GM18951 (cell line): Measurements from ENCODE around the gene MON2.
"Not testable (repeated sequence)": the region's sequence is repeated elsewhere in the genome, so short reads cannot be mapped to it uniquely, and the experiment has no call there.

Experiments
- POLR2A ChIP-seq: IDR thresholded peaks from 4 replicates; pipeline ENCODE4 v1.6.1; 2011; ENCODE audit warnings: mild to moderate bottlenecking; ENCODE audit not compliant: insufficient read length, insufficient read depth; ENCODE audit errors: extremely low read depth
- in situ Hi-C: fragments of 300-500 bp; cut with MboI; formaldehyde crosslinking; loops from one replicate; pipeline ENCODE4 v1.12.0; 2022; ENCODE audit warnings: low sequenced_read_pairs, mixed read lengths, inconsistent platforms; ENCODE audit not compliant: unreplicated experiment

The MON2 gene

GRCh38 chr12:62466018-62466593, 520 bp upstream of the MON2 start:
- TF ChIP-seq POLR2A = no peak
- in situ Hi-C loops = no loop called here

GRCh38 chr12:62468397-62468796, 1.8 kb downstream of the MON2 start:
- in situ Hi-C loops = no loop called here

GRCh38 chr12:62468935-62469334, 2.3 kb downstream of the MON2 start:
- no peak for TF ChIP-seq POLR2A
- in situ Hi-C loops = no loop called here

More at GRCh38 chr12:62468397-62468796, 1.8 kb downstream of the MON2 start:
- no peak for TF ChIP-seq POLR2A

GRCh38 chr12:62469704-62470103, 3.1 kb downstream of the MON2 start:
- TF ChIP-seq POLR2A = no peak
- in situ Hi-C loops = no loop called here

- no peak for TF ChIP-seq POLR2A
- in situ Hi-C loops = no loop called here
These were observed 5.1 kb downstream of the MON2 start for GRCh38 chr12:62471734-62472133.

GRCh38 chr12:62472472-62472871, 5.8 kb downstream of the MON2 start:
- no peak for TF ChIP-seq POLR2A
- in situ Hi-C loops = no loop called here

GRCh38 chr12:62481843-62482540, 15.4 kb downstream of the MON2 start:
- in situ Hi-C loops = no loop called here
- TF ChIP-seq POLR2A = no peak

GRCh38 chr12:62482769-62483168, 16.1 kb downstream of the MON2 start:
- TF ChIP-seq POLR2A = no peak
- in situ Hi-C loops = no loop called here

- in situ Hi-C loops = no loop called here
- TF ChIP-seq POLR2A = no peak
These were observed 17.6 kb downstream of the MON2 start for GRCh38 chr12:62484233-62484632.

- no peak for TF ChIP-seq POLR2A
- in situ Hi-C loops = no loop called here
These were observed 39.2 kb downstream of the MON2 start for GRCh38 chr12:62505786-62506185.

- in situ Hi-C loops = no loop called here
- TF ChIP-seq POLR2A = no peak
These were observed 46.3 kb downstream of the MON2 start for GRCh38 chr12:62512901-62513300.

GRCh38 chr12:62514080-62514479, 47.5 kb downstream of the MON2 start:
- in situ Hi-C loops = not testable (repeated sequence)

- in situ Hi-C loops = no loop called here
- no peak for TF ChIP-seq POLR2A
These were observed 50.3 kb downstream of the MON2 start for GRCh38 chr12:62516927-62517326.

GRCh38 chr12:62517887-62518286, 51.3 kb downstream of the MON2 start:
- no peak for TF ChIP-seq POLR2A
- in situ Hi-C loops = no loop called here
